GM23338 (cell line): ENCODE measurements around the gene WNT1. TPM values are rescaled to one million over a fixed set of nuclear protein-coding genes. Genes with fewer than 3 reads are reported as not detected.

Source experiments
- ATAC-seq: fragments of 200-7000 bp; cut with Tn5 transposase; 3 replicates; pipeline ENCODE4 v1.9.1; 2020
- DNase-seq: peaks from one replicate; pipeline ENCODE4 v3.0.0-alpha.2; 2015; ENCODE audit warnings: low spot score
- H2AFZ ChIP-seq: fragments of 200-600 bp; sonication (generic); 2 replicates; pipeline ENCODE4 v1.8.0; 2016; ENCODE audit warnings: antibody characterized with exemption, mild to moderate bottlenecking, moderate library complexity
- H3F3A ChIP-seq: fragments of 200-600 bp; sonication (generic); replicated peaks from 2 replicates; pipeline ENCODE4 v1.8.0; 2017; ENCODE audit warnings: antibody characterized with exemption, mixed run types, low read depth
- H3K27ac ChIP-seq: fragments of 200-600 bp; sonication (generic); 2 replicates; pipeline ENCODE4 v1.6.1; 2016; ENCODE audit warnings: low read depth
- H3K27me3 ChIP-seq: fragments of 200-600 bp; sonication (generic); 2 replicates; pipeline ENCODE4 v1.8.0; 2016; ENCODE audit warnings: mild to moderate bottlenecking, mixed run types, moderate library complexity; ENCODE audit not compliant: insufficient read depth
- H3K36me3 ChIP-seq: fragments of 200-600 bp; sonication (generic); 2 replicates; pipeline ENCODE4 v1.8.0; 2016; ENCODE audit warnings: mild to moderate bottlenecking; ENCODE audit not compliant: insufficient read depth
- H3K4me1 ChIP-seq: fragments of 200-600 bp; sonication (generic); 2 replicates; pipeline ENCODE4 v1.8.0; 2016; ENCODE audit warnings: mild to moderate bottlenecking, moderate library complexity; ENCODE audit not compliant: insufficient read depth
- H3K4me2 ChIP-seq: fragments of 200-600 bp; sonication (generic); 2 replicates; pipeline ENCODE4 v1.7.1; 2017; ENCODE audit warnings: mixed run types
- H3K4me3 ChIP-seq: fragments of 200-600 bp; sonication (generic); 2 replicates; pipeline ENCODE4 v1.6.1; 2016; ENCODE audit warnings: mixed run types
- H3K79me2 ChIP-seq: fragments of 200-600 bp; sonication (generic); replicated peaks from 2 replicates; pipeline ENCODE4 v1.8.0; 2017; ENCODE audit warnings: mild to moderate bottlenecking; ENCODE audit not compliant: insufficient read depth
- H3K9me2 ChIP-seq: fragments of 200-600 bp; sonication (generic); 2 replicates; pipeline ENCODE4 v1.8.0; 2017; ENCODE audit not compliant: insufficient read depth
- H4K20me1 ChIP-seq: fragments of 200-600 bp; sonication (generic); replicated peaks from 2 replicates; pipeline ENCODE4 v1.8.0; 2017; ENCODE audit warnings: mild to moderate bottlenecking; ENCODE audit not compliant: insufficient read depth
- H3K27ac Mint-ChIP-seq: 2 replicates; pipeline ENCODE4 v1.8.0; 2020; ENCODE audit warnings: inconsistent platforms, mild to moderate bottlenecking, moderate library complexity, mixed read lengths
- H3K27me3 Mint-ChIP-seq: 3 replicates; pipeline ENCODE4 v1.8.0; 2022; ENCODE audit warnings: low read depth, mild to moderate bottlenecking, moderate library complexity, mixed read lengths, inconsistent platforms; ENCODE audit not compliant: insufficient read depth, poor library complexity
- H3K36me3 Mint-ChIP-seq: 3 replicates; pipeline ENCODE4 v1.8.0; 2021; ENCODE audit warnings: low read depth, mild to moderate bottlenecking, inconsistent platforms, moderate library complexity, mixed read lengths
- H3K4me1 Mint-ChIP-seq: 3 replicates; pipeline ENCODE4 v1.8.0; 2020; ENCODE audit warnings: mild to moderate bottlenecking, inconsistent platforms, mixed read lengths
- H3K4me3 Mint-ChIP-seq: 3 replicates; pipeline ENCODE4 v1.8.0; 2021; ENCODE audit warnings: moderate library complexity, mild to moderate bottlenecking, inconsistent platforms, mixed read lengths
- H3K9me3 Mint-ChIP-seq: 3 replicates; pipeline ENCODE4 v1.8.0; 2020; ENCODE audit warnings: moderate library complexity, mild to moderate bottlenecking, inconsistent platforms, mixed read lengths
- CREB1 ChIP-seq: fragments of 250-450 bp; sonication (Bioruptor Pico); IDR thresholded peaks from 2 replicates; pipeline ENCODE4 v1.5.0; 2020; ENCODE audit warnings: low read depth, mild to moderate bottlenecking, moderate library complexity
- CTCF ChIP-seq, 2 experiments: fragments of 200-600 bp in 1 of 2; sonication (generic) in 1 of 2; conservative IDR thresholded peaks; 2 replicates each; pipeline versions ENCODE4 v1.5.1 to v1.6.1; 2016 to 2017; ENCODE audit warnings: antibody characterized with exemption in 2 of 2, low read depth in 2 of 2, mild to moderate bottlenecking in 2 of 2, moderate library complexity in 1 of 2
- ETS1 ChIP-seq: IDR thresholded peaks from 2 replicates; pipeline ENCODE4 v1.6.1; 2016; ENCODE audit warnings: antibody characterized with exemption
- EZH2 ChIP-seq: fragments of 200-600 bp; sonication (generic); IDR thresholded peaks from one replicate; pipeline ENCODE4 v1.8.0; 2017; ENCODE audit warnings: antibody characterized with exemption, mild to moderate bottlenecking, low read depth; ENCODE audit not compliant: unreplicated experiment
- EZH2phosphoT487 ChIP-seq: fragments of 200-600 bp; sonication (generic); IDR thresholded peaks from one replicate; pipeline ENCODE4 v1.8.1; 2018; ENCODE audit warnings: antibody characterized with exemption; ENCODE audit not compliant: unreplicated experiment
- JUNB ChIP-seq: IDR thresholded peaks from one replicate; pipeline ENCODE4 v1.6.1; 2016; ENCODE audit warnings: antibody characterized with exemption; ENCODE audit not compliant: unreplicated experiment
- NANOG ChIP-seq: IDR thresholded peaks from 2 replicates; pipeline ENCODE4 v1.6.1; 2016; ENCODE audit warnings: antibody characterized with exemption, borderline replicate concordance
- POLR2AphosphoS5 ChIP-seq: IDR thresholded peaks from 2 replicates; pipeline ENCODE4 v1.6.1; 2016; ENCODE audit warnings: antibody characterized with exemption, low read depth
- REST ChIP-seq: IDR thresholded peaks from one replicate; pipeline ENCODE4 v1.6.1; 2018; ENCODE audit warnings: antibody characterized with exemption; ENCODE audit not compliant: unreplicated experiment
- STAT1 ChIP-seq: IDR thresholded peaks from one replicate; pipeline ENCODE4 v1.6.1; 2016; ENCODE audit warnings: antibody characterized with exemption; ENCODE audit not compliant: unreplicated experiment
- ZNF114 ChIP-seq: fragments of 250-450 bp; sonication (Bioruptor Pico); IDR thresholded peaks from 2 replicates; pipeline ENCODE4 v1.5.0; 2020; ENCODE audit warnings: mild to moderate bottlenecking, moderate library complexity
- ZNF331 ChIP-seq: fragments of 250-450 bp; sonication (Bioruptor Pico); IDR thresholded peaks from 2 replicates; pipeline ENCODE4 v1.5.0; 2020; ENCODE audit warnings: low read depth, mild to moderate bottlenecking, moderate library complexity
- ZNF462 ChIP-seq: fragments of 250-450 bp; sonication (Bioruptor Pico); IDR thresholded peaks from 2 replicates; pipeline ENCODE4 v1.5.0; 2020; ENCODE audit warnings: mild to moderate bottlenecking, moderate library complexity
- polyA plus RNA-seq: library from polyadenylated mRNA; unstranded; fragments of >200 nt; fragmentation: Nextera tagmentation; extraction: Ambion mirVana; gene quantifications from 2 replicates; pipeline ENCODE4 v1.2.1, GENCODE V29; 2016
- total RNA-seq: library from RNA; depleted of rRNA; stranded (reverse); fragments of >200 nt; shearing (Covaris generic); gene quantifications from 2 replicates; pipeline ENCODE4 v1.2.3, GENCODE V29; 2014

The WNT1 gene
- total and polyA plus RNA-seq, 2 experiments from 2014 or later, result not detected

- ATAC-seq (no peak), DNase-seq (no peak)
- H2AFZ ChIP-seq, result no peak overlapping the region
- H3K4me2 ChIP-seq, result no peak overlapping the region
- no peak for TF ChIP-seq EZH2
- no peak for TF ChIP-seq NANOG
- TF ChIP-seq ETS1, result no peak
- no peak for TF ChIP-seq POLR2AphosphoS5
- no peak for TF ChIP-seq ZNF462
- no peak for TF ChIP-seq STAT1
- TF ChIP-seq CREB1 (CRISPR knock-in tag), result no peak
- no peak for TF ChIP-seq CTCF (conservative IDR thresholded peaks at IDR 0.05; ENCODE audit: low read depth in 2 of 2)
- TF ChIP-seq ZNF114 (CRISPR knock-in tag), result no peak
- TF ChIP-seq ZNF331, result no peak
- no peak for TF ChIP-seq EZH2phosphoT487
- TF ChIP-seq REST, result no peak
- no peak for TF ChIP-seq JUNB
- no peaks in the 10 kb centered on the region for H3K9me3 Mint-ChIP-seq
- H3K27me3 Mint-ChIP-seq, result peaks cover 9% of the 10 kb centered on the region
- H4K20me1 ChIP-seq, result peaks cover 18% of the 10 kb centered on the region
- no peaks in the 10 kb centered on the region for H3K27me3 ChIP-seq
- no peak overlapping the region for H3K4me3 Mint-ChIP-seq
- no peaks in the 10 kb centered on the region for H3K4me1 ChIP-seq
- 0 out of 2 replicates have a peak, but pooled peaks cover 3% of the 10 kb centered on the region for H3F3A ChIP-seq
- H3K27ac ChIP-seq, result no peak overlapping the region
- H3K9me2 ChIP-seq, result no peaks in the 10 kb centered on the region
- H3K36me3 Mint-ChIP-seq, result peaks cover 81% of the 10 kb centered on the region
- no peak overlapping the region for H3K4me3 ChIP-seq
- no peak overlapping the region for H3K27ac Mint-ChIP-seq
- H3K79me2 ChIP-seq, result peaks cover 4% of the 10 kb centered on the region
- H3K4me1 Mint-ChIP-seq, result peaks cover 14% of the 10 kb centered on the region
- peaks cover 17% of the 10 kb centered on the region for H3K36me3 ChIP-seq
These were observed 44.3 kb upstream of the WNT1 start for GRCh38 chr12:48933664-48934311.
